DMS153 treated with DMSO at 0.1 percent for 48 hours (cell line): ENCODE data around the gene SHROOM2.

Experiments used
- DNase-seq: peaks from one replicate; lab custom pipeline; 2025; ENCODE audit not compliant: unreplicated experiment; lab: John Stamatoyannopoulos, UW

The SHROOM2 gene

GRCh38 chrX:9862953-9863352, 76.7 kb downstream of the SHROOM2 start:
- DNase-seq, result no peak

- no peak for DNase-seq
Observed at GRCh38 chrX:9864011-9864410, 77.8 kb downstream of the SHROOM2 start.

DNA sequence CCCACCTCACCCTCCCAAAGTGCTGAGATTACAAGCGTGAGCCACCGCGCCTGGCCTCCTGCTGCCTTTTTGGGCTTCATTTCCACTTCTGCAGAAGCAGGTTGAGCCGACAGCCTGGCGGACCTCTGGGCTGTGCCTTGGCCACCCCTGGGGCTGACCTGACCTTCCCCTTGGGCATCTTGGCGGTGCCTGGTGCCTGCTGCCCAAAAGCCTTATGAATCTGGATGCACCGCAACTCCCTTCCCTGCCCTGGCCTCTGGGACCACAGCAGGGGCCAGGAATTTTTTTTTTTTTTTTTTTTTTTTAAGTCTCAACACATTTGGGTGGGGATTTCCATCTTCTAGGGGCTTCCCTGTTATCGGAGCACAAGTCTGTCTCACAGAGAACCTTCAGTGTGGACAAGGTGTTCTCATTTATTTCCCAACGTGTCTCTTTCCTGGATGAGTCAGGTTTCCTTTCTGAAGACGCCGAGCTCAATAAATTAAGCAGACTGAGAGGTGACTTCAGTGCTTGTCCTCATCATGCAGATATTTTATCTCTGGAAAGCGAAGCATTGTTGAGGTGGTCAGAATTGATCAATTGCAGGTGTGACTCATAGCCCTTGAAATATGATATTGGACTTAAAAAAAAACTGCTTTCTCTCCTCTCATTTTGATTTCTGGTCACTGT, 79.7 kb downstream of the SHROOM2 start:
- no peak for DNase-seq

GRCh38 chrX:9866633-9867032, 80.4 kb downstream of the SHROOM2 start:
- DNase-seq, result no peak

- no peak for DNase-seq
Observed at GRCh38 chrX:9867226-9867625, 81.0 kb downstream of the SHROOM2 start.

GRCh38 chrX:9867753-9868152, 81.5 kb downstream of the SHROOM2 start:
- DNase-seq, result no peak

DNA sequence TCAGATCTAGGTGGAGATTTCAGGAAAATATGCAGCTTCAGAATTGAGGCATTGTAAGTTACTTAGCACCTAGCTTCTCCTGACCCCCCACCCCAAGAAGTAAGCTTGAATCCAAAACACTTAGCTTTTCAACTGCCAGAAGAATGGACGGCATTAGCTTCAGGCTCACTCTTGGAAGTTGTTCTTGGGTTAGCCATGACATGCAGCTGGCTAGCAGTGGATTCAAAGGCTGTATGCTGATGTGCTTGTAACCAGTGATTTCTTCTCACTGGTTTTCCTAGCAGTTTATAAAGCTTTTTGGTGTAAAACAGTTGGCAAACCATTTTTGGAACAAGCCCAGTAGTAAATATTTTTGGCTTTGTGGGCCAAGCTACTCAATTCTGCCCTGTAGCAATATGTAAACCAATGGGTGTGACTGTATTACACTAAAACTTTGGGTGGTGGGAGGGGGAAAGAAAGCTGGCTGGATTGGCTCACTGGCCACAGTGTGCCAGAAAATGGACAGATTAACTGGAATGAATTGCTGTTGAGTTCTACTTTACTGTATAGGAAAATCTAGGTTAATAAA, 85.6 kb downstream of the SHROOM2 start:
- no peak for DNase-seq

DNA sequence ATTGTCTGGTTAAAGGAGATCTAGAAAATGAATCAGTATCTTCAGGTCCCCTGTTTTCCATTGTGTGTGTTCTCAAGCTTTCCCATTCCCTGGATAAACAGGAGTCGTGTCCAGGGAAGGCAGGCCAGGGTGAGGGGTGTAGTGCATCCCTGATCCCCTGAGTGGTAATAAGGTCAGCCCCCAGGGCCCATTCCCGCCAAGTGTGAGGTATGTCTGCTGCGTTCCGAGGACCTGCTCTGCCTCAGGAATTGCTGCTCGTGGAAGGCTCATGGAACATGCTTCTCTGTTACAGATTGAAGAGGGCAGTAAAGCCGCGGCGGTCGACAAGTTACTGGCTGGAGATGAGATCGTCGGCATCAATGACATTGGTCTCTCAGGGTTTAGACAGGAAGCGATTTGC, 87.1 kb downstream of the SHROOM2 start:
- no peak for DNase-seq

DNA sequence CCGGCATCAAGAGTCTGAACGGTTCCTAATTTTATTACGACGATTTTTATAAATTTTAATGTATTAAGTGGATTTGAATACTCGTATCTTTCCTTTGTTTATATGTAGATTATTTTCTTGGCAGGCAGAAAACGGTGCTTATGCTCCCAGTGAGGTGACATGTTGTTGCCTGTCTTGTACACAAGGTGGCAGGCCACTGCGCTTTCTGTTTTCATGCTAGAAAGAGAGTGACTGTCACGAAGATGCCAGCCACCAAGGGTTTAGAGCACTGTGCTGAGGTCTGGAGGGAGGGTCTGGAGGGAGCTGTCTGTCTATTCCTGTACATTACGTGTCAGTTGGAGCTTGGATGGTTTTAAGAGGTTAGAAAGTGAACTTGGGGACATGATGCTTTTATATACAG, 87.7 kb downstream of the SHROOM2 start:
- no peak for DNase-seq

DNA sequence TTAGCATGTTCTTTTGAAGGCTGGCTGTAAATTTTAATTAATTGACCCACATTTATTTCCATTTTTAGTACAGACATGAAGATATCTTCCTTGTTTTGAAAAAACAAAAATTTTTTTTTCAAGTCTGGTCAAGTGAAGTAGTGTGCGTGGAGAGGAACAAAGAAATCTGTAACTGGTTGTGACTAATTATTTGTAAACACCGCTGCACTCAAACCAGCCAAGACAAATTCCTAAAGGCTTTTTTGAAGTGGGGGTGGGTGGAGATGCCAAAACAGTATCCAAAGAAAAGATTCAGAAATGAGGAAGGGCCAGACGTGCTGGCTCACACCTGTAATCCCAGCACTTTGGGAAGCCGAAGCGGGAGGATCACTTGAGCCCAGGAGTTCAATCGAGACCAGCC, 88.3 kb downstream of the SHROOM2 start:
- no peak for DNase-seq

DNA sequence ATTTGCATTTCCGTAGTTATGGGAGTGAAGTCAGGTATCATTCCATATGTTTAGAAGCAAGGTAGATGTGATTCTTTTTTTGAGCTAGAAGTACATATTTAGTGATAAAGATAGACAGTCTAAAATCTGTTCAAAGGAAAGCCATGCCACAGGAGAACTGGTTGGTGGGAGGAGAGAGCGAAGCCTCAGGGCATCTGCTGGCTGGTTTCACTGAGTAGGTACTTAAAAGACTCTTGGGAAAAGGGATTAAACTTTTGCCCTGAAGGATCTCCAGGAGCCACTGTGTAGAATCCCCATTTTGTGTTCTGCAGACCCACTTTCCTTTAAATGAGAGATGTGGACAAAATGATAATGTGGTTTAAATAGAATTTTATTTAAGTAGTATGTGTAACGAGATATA, 89.6 kb downstream of the SHROOM2 start:
- DNase-seq, result no peak

- DNase-seq, result no peak
Observed at GRCh38 chrX:9876201-9876600, 90.0 kb downstream of the SHROOM2 start.

DNA sequence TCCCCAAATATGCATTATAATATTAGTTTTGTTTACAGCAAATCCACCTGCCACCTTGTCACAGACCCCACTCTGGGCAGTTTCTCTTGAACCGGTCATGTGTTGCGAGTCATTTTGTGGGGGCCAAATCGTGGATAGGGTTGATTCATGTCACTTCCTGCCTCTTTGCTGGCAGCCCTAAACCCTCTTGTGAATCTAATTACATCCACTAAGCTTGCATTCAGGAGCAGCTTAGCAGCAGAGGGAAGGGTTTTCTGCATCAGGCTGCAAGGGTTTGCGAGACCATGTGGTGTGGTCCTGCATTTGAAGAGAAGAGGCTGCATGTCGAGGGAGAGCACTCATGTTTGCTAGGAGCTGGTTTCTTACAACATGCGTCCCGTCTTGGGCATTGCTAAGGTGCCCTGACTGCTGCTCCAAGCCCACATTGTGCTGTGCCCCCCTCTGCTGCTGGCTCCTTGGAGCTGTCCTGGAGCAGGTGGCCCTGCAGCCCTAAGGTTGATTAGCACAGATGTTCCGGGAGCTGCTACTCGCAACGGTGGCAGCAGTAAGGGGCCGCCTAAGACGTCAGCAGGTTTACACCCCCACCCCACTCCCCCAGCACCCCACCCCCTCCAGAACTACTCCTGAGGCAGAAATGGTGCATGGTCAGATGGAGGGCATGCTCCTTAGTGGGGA, 92.1 kb downstream of the SHROOM2 start:
- DNase-seq, result no peak

GRCh38 chrX:9880237-9880636, 94.0 kb downstream of the SHROOM2 start:
- no peak for DNase-seq

GRCh38 chrX:9880870-9881269, 94.6 kb downstream of the SHROOM2 start:
- DNase-seq, result no peak

- DNase-seq, result no peak
Observed at GRCh38 chrX:9882669-9883446, 96.6 kb downstream of the SHROOM2 start.

GRCh38 chrX:9884031-9884779, 98.0 kb downstream of the SHROOM2 start:
- no peak for DNase-seq

DNA sequence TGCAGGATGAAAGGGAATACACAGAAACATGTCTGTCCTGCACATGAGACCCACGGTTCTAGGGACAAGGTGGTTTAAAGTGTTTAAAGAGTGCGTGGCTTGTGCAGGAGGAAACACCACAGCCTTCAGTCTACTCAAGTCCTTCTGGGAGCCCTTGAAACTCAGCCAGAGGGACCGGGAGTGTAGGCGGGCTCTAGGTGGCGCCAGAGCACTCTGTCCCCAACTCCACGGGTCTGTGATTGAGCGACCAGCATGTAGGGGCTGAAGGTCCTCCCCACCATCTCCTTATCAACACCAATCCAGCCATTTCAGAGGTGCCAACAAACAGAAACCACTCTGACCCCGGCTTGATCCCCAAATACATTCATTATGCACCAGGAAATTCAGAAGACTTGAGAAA, 98.9 kb downstream of the SHROOM2 start:
- peak; percentile 3 for DNase-seq

DNA sequence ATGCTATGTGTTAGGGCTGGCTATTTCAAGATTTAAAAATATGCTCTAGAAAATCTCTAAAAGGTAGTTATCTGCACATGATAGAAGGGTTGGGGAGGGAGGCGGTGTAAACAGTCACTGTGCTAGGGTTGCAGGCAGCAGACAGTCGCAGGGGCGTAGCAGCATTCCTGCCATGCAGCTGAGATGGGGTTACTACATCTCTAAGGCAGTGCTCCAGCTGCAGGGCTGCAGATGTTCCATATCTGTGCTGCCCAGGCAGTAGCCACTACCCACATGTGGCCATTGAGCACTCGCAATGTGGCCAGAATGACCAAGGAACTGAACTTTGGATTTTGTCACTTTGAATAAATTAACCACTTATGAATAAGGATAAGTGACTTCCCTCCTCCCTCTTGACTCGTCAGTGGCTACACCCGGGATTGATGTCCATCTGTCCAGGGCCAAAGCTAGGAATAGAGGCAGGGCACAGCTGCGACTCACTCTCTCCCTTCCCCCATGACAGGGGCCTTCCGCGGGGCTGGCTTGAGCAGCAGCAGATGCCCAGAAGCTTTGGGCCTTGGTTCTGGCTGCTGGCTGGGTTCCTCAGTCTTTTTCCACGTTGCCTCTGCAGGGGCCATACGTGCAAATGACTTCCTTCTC, 101.5 kb downstream of the SHROOM2 start:
- no peak for DNase-seq

- DNase-seq, result no peak
Observed at GRCh38 chrX:9888953-9889470, 102.8 kb downstream of the SHROOM2 start.
